LNCaP clone FGC (cell line): ENCODE results near the gene TAS1R3.
"Not testable (repeated sequence)": the region's sequence is repeated elsewhere in the genome, so short reads cannot be mapped to it uniquely, and the experiment has no call there.

Experiments used
- DNase-seq: peaks from one replicate; pipeline ENCODE4 v3.0.0-alpha.2; 2011; ENCODE audit warnings: low read depth
- H3K4me3 ChIP-seq: 2 replicates; pipeline ENCODE4 v1.5.1; 2011; ENCODE audit warnings: mild to moderate bottlenecking, low read depth, low read length, control low read depth
- CTCF ChIP-seq: IDR thresholded peaks from 2 replicates; pipeline ENCODE4 v1.5.1; 2012; ENCODE audit warnings: mild to moderate bottlenecking; ENCODE audit not compliant: control insufficient read depth, insufficient read depth; ENCODE audit errors: extremely low read depth

The TAS1R3 gene

GRCh38 chr1:1365875-1366698 is 35.0 kb downstream of the TAS1R3 start:
- DNase-seq = no peak
- no peak overlapping the region for H3K4me3 ChIP-seq
- TF ChIP-seq CTCF = no peak

GRCh38 chr1:1366699-1367066 is 35.6 kb downstream of the TAS1R3 start:
- no peak for DNase-seq

GRCh38 chr1:1367315-1367714 is 36.2 kb downstream of the TAS1R3 start:
- no peak for DNase-seq
- no peak for TF ChIP-seq CTCF
- no peak overlapping the region for H3K4me3 ChIP-seq

More at GRCh38 chr1:1366699-1367066, 35.6 kb downstream of the TAS1R3 start:
- TF ChIP-seq CTCF = no peak
- no peak overlapping the region for H3K4me3 ChIP-seq

GRCh38 chr1:1370094-1370493 is 39.0 kb downstream of the TAS1R3 start:
- not testable (repeated sequence) for H3K4me3 ChIP-seq, DNase-seq

- no peak overlapping the region for H3K4me3 ChIP-seq
- TF ChIP-seq CTCF = no peak
- no peak for DNase-seq
These were observed 39.8 kb downstream of the TAS1R3 start for GRCh38 chr1:1370771-1371300.

- no peak for DNase-seq
- no peak for TF ChIP-seq CTCF
- H3K4me3 ChIP-seq = no peak overlapping the region
These were observed 40.3 kb downstream of the TAS1R3 start for GRCh38 chr1:1371364-1371745.

- TF ChIP-seq CTCF = peak; percentile 75
- DNase-seq = no peak
- H3K4me3 ChIP-seq = no peak overlapping the region
These were observed 40.9 kb downstream of the TAS1R3 start for GRCh38 chr1:1371746-1372711.
